Rectal smooth muscle tissue (tissue), 1 donor: ENCODE measurements around the gene SLC4A2.
"Not testable (repeated sequence)": the region's sequence is repeated elsewhere in the genome, so short reads cannot be mapped to it uniquely, and the experiment has no call there.

Experiments used
- H3K27ac ChIP-seq: one replicate; pipeline ENCODE4 v1.7.0; 2013; ENCODE audit warnings: low read depth, low read length, inconsistent platforms
- H3K27me3 ChIP-seq: one replicate; pipeline ENCODE4 v1.7.0; 2013; ENCODE audit warnings: low read length; ENCODE audit not compliant: control insufficient read depth, insufficient read depth
- H3K36me3 ChIP-seq: one replicate; pipeline ENCODE4 v1.7.0; 2013; ENCODE audit warnings: low read length; ENCODE audit not compliant: control insufficient read depth, insufficient read depth
- H3K4me1 ChIP-seq: one replicate; pipeline ENCODE4 v1.7.0; 2013; ENCODE audit warnings: low read length; ENCODE audit not compliant: control insufficient read depth, insufficient read depth
- H3K4me3 ChIP-seq: one replicate; pipeline ENCODE4 v1.7.0; 2013; ENCODE audit warnings: low read length
- H3K9ac ChIP-seq: one replicate; pipeline ENCODE4 v1.7.0; 2013; ENCODE audit warnings: low read length

The SLC4A2 gene

GRCh38 chr7:151059367-151060112 is at the start of gene SLC4A2:
Gene SLC4A2 (plus strand): TSS chr7:151059589. CDS start chr7:151061988, 2,399 bp downstream.
- H3K27ac ChIP-seq, result peak within 1 kb of the TSS; percentile 97
- peak within 1 kb of the TSS; percentile 74 for H3K4me3 ChIP-seq
- no peaks in the 10 kb centered on the region for H3K27me3 ChIP-seq
- H3K9ac ChIP-seq, result peak within 1 kb of the TSS; percentile 72
- peaks cover 25% of the 10 kb centered on the region for H3K4me1 ChIP-seq
- peaks cover 5% of the 10 kb centered on the region for H3K36me3 ChIP-seq

GRCh38 chr7:151010037-151010306 is 49.4 kb upstream of the SLC4A2 start:
- Histone ChIP-seq H3K4me1 (no peaks in the 10 kb centered on the region), H3K27ac (no peak overlapping the region), H3K27me3 (peaks cover 7% of the 10 kb centered on the region), H3K36me3 (no peaks in the 10 kb centered on the region), H3K4me3 (no peak overlapping the region), H3K9ac (no peak overlapping the region)

GRCh38 chr7:151010307-151011096 is 48.9 kb upstream of the SLC4A2 start:
- peaks cover 7% of the 10 kb centered on the region for H3K27me3 ChIP-seq
- no peak overlapping the region for H3K4me3 ChIP-seq
- H3K9ac ChIP-seq, result no peak overlapping the region
- no peaks in the 10 kb centered on the region for H3K4me1 ChIP-seq
- H3K27ac ChIP-seq, result no peak overlapping the region
- no peaks in the 10 kb centered on the region for H3K36me3 ChIP-seq

- no peaks in the 10 kb centered on the region for H3K36me3 ChIP-seq
- H3K27me3 ChIP-seq, result peaks cover 7% of the 10 kb centered on the region
- H3K4me1 ChIP-seq, result no peaks in the 10 kb centered on the region
- no peak overlapping the region for H3K9ac ChIP-seq
- no peak overlapping the region for H3K4me3 ChIP-seq
- H3K27ac ChIP-seq, result no peak overlapping the region
These were observed 48.3 kb upstream of the SLC4A2 start for GRCh38 chr7:151011097-151011409.

- H3K27me3 ChIP-seq, H3K27ac ChIP-seq, H3K36me3 ChIP-seq, H3K4me1 ChIP-seq, H3K4me3 ChIP-seq, H3K9ac ChIP-seq: not testable (repeated sequence)
These were observed 47.8 kb upstream of the SLC4A2 start for GRCh38 chr7:151011616-151012015.

GRCh38 chr7:151012031-151012692 is 47.2 kb upstream of the SLC4A2 start:
- Histone ChIP-seq H3K4me1 (no peaks in the 10 kb centered on the region), H3K27me3 (peaks cover 9% of the 10 kb centered on the region)

GRCh38 chr7:151012911-151013347 is 46.5 kb upstream of the SLC4A2 start:
- H3K36me3 ChIP-seq, result no peaks in the 10 kb centered on the region
- H3K9ac ChIP-seq, result no peak overlapping the region
- no peak overlapping the region for H3K4me3 ChIP-seq
- no peak overlapping the region for H3K27ac ChIP-seq
- H3K4me1 ChIP-seq, result peaks cover 2% of the 10 kb centered on the region
- peaks cover 16% of the 10 kb centered on the region for H3K27me3 ChIP-seq

More at GRCh38 chr7:151012031-151012692, 47.2 kb upstream of the SLC4A2 start:
- Histone ChIP-seq H3K9ac (no peak overlapping the region), H3K27ac (no peak overlapping the region), H3K4me3 (no peak overlapping the region), H3K36me3 (no peaks in the 10 kb centered on the region)

- peaks cover 19% of the 10 kb centered on the region for H3K27me3 ChIP-seq
- no peaks in the 10 kb centered on the region for H3K36me3 ChIP-seq
- no peak overlapping the region for H3K9ac ChIP-seq
- H3K27ac ChIP-seq, result no peak overlapping the region
- peaks cover 4% of the 10 kb centered on the region for H3K4me1 ChIP-seq
- H3K4me3 ChIP-seq, result no peak overlapping the region
These were observed 46.0 kb upstream of the SLC4A2 start for GRCh38 chr7:151013356-151013732.

- Histone ChIP-seq H3K4me3 (peak overlapping the region; percentile 57), H3K4me1 (peaks cover 6% of the 10 kb centered on the region), H3K27ac (no peak overlapping the region)
These were observed 45.5 kb upstream of the SLC4A2 start for GRCh38 chr7:151013733-151014497.

GRCh38 chr7:151014950-151015349 is 44.4 kb upstream of the SLC4A2 start:
- H3K27me3 ChIP-seq, result peaks cover 22% of the 10 kb centered on the region
- no peak overlapping the region for H3K27ac ChIP-seq
- H3K36me3 ChIP-seq, result no peaks in the 10 kb centered on the region
- H3K4me3 ChIP-seq, result no peak overlapping the region
- peaks cover 6% of the 10 kb centered on the region for H3K4me1 ChIP-seq
- no peak overlapping the region for H3K9ac ChIP-seq

More at GRCh38 chr7:151013733-151014497, 45.5 kb upstream of the SLC4A2 start:
- Histone ChIP-seq H3K9ac (peak overlapping the region; percentile 34), H3K36me3 (no peaks in the 10 kb centered on the region), H3K27me3 (peaks cover 21% of the 10 kb centered on the region)

GRCh38 chr7:151015967-151016366 is 43.4 kb upstream of the SLC4A2 start:
- H3K9ac ChIP-seq, result no peak overlapping the region
- no peak overlapping the region for H3K4me3 ChIP-seq
- no peaks in the 10 kb centered on the region for H3K36me3 ChIP-seq
- no peak overlapping the region for H3K27ac ChIP-seq
- peaks cover 6% of the 10 kb centered on the region for H3K4me1 ChIP-seq
- peaks cover 23% of the 10 kb centered on the region for H3K27me3 ChIP-seq

GRCh38 chr7:151016505-151016904 is 42.9 kb upstream of the SLC4A2 start:
- Histone ChIP-seq H3K4me3 (no peak overlapping the region), H3K27me3 (peaks cover 23% of the 10 kb centered on the region), H3K9ac (no peak overlapping the region), H3K27ac (no peak overlapping the region), H3K36me3 (no peaks in the 10 kb centered on the region), H3K4me1 (peaks cover 6% of the 10 kb centered on the region)
